HepG2 (cell line): ENCODE results near the gene PTTG1IP2. TPM values are rescaled to one million over a fixed set of nuclear protein-coding genes. Genes with fewer than 3 reads are reported as not detected.

Experiments
- ATAC-seq: fragments of 200-7000 bp; cut with Tn5 transposase; 3 replicates; pipeline ENCODE4 v1.9.1; 2020; ENCODE audit warnings: mild to moderate bottlenecking, moderate library complexity
- BruUV-seq: library from RNA; stranded (reverse); fragments of 400-500 nt; replicated peaks from 2 replicates; lab custom pipeline; 2021; lab: Mats Ljungman, UMichigan
- CTCF ChIA-PET: fragments of 300-600 bp; formaldehyde crosslinking; extraction: SDS; loops from one replicate; lab custom pipeline; 2021; ENCODE audit warnings: low total read pairs, inconsistent platforms, low intra/inter-chr PET ratio; lab: Yijun Ruan, JAX
- POLR2A ChIA-PET: fragments of 350-600 bp; sonication (Branson Sonifier 250); formaldehyde crosslinking; loops from one replicate; lab custom pipeline; 2020; ENCODE audit warnings: antibody characterized with exemption, inconsistent platforms; lab: Yijun Ruan, JAX
- DNase-seq: peaks from one replicate; pipeline ENCODE4 v3.0.0-alpha.2; 2015; ENCODE audit warnings: low spot score
- FAIRE-seq: peaks from 3 replicates; lab custom pipeline; 2011; peaks lifted over from hg19 to GRCh38; lab: Jason Lieb, UNC
- H2AFZ ChIP-seq: one replicate; pipeline ENCODE4 v1.6.1; 2011; ENCODE audit warnings: low read length, inconsistent platforms
- H3K27ac ChIP-seq: fragments of 300-600 bp; 3 replicates; pipeline ENCODE4 v1.8.0; 2011; ENCODE audit warnings: mixed run types, mild to moderate bottlenecking, mixed read lengths, low read length, inconsistent platforms; ENCODE audit not compliant: insufficient read depth; ENCODE audit errors: extremely low read length
- H3K27me3 ChIP-seq, 2 experiments: fragments of 200-600 bp in 1 of 2; 2 replicates in 1 of 2; 3 replicates in 1 of 2; pipeline versions ENCODE4 v1.6.0 to v1.8.0; 2011; ENCODE audit warnings: low read length in 2 of 2, mild to moderate bottlenecking in 2 of 2, moderate library complexity in 2 of 2, inconsistent platforms in 1 of 2; ENCODE audit not compliant: insufficient read depth in 2 of 2, control insufficient read depth in 1 of 2
- H3K36me3 ChIP-seq, 2 experiments: fragments of 200-600 bp in 1 of 2; replicated peaks in 1 of 2; 2 replicates in 1 of 2; 3 replicates in 1 of 2; pipeline versions ENCODE4 v1.5.1 to v1.8.0; 2011; ENCODE audit warnings: low read length in 2 of 2, inconsistent platforms in 1 of 2; ENCODE audit not compliant: insufficient read depth in 2 of 2, control insufficient read depth in 1 of 2
- H3K4me1 ChIP-seq: 2 replicates; pipeline ENCODE4 v1.5.1; 2012; ENCODE audit warnings: low read length, inconsistent platforms; ENCODE audit not compliant: insufficient read depth
- H3K4me2 ChIP-seq: 2 replicates; pipeline ENCODE4 v1.6.0; 2011; ENCODE audit warnings: low read depth, low read length, inconsistent platforms
- H3K4me3 ChIP-seq, 3 experiments: fragments of 200-600 bp in 1 of 3; sonication (generic), shearing (Covaris generic) in 1 of 3; replicated peaks in 1 of 3; 2 replicates each; pipeline ENCODE4 v1.5.1; 2011 to 2016; ENCODE audit warnings: low read length in 3 of 3, inconsistent platforms in 2 of 3, low read depth in 2 of 3, mild to moderate bottlenecking in 2 of 3, control low read depth in 1 of 3, mixed read lengths in 1 of 3; ENCODE audit not compliant: insufficient read depth in 1 of 3
- H3K79me2 ChIP-seq: one replicate; pipeline ENCODE4 v1.6.1; 2011; ENCODE audit warnings: low read length, inconsistent platforms; ENCODE audit not compliant: insufficient read depth
- H3K9ac ChIP-seq: 2 replicates; pipeline ENCODE4 v1.6.0; 2011; ENCODE audit warnings: mild to moderate bottlenecking, low read depth, low read length, inconsistent platforms; ENCODE audit not compliant: insufficient read depth
- H3K9me3 ChIP-seq: 2 replicates; pipeline ENCODE4 v1.5.1; 2012; ENCODE audit warnings: mild to moderate bottlenecking, low read length
- H4K20me1 ChIP-seq: 2 replicates; pipeline ENCODE4 v1.6.0; 2011; ENCODE audit warnings: inconsistent platforms, mild to moderate bottlenecking, low read length, moderate library complexity; ENCODE audit not compliant: insufficient read depth
- CEBPB ChIP-seq: IDR thresholded peaks from 2 replicates; pipeline ENCODE4 v1.6.1; 2011; ENCODE audit warnings: low read depth, low read length, improper control_type of control experiment, borderline replicate concordance
- CENPT ChIP-seq: sonication (generic); formaldehyde crosslinking; IDR thresholded peaks from 2 replicates; pipeline ENCODE4 v1.8.0; 2022; ENCODE audit warnings: low read depth, mild to moderate bottlenecking, moderate library complexity, missing genetic modification reagents
- FUBP1 ChIP-seq: sonication (generic); formaldehyde crosslinking; IDR thresholded peaks from 2 replicates; pipeline ENCODE4 v1.5.1; 2020; ENCODE audit warnings: missing genetic modification reagents, mild to moderate bottlenecking, borderline replicate concordance
- TEAD2 ChIP-seq: sonication (generic); formaldehyde crosslinking; IDR thresholded peaks from 2 replicates; pipeline ENCODE4 v1.9.0; 2021; ENCODE audit warnings: missing genetic modification reagents
- ZBTB26 ChIP-seq: IDR thresholded peaks from 2 replicates; pipeline ENCODE4 v1.6.1; 2016; ENCODE audit warnings: missing compliant biosample characterization, missing genetic modification reagents, borderline replicate concordance
- ZFY ChIP-seq: sonication (generic); formaldehyde crosslinking; IDR thresholded peaks from 2 replicates; pipeline ENCODE4 v1.4.0; 2020; ENCODE audit warnings: missing genetic modification reagents
- ZNF782 ChIP-seq: sonication (generic); formaldehyde crosslinking; IDR thresholded peaks from 2 replicates; pipeline ENCODE4 v1.4.0; 2020; ENCODE audit warnings: missing genetic modification reagents, mild to moderate bottlenecking, borderline replicate concordance
- ZNF878 ChIP-seq: sonication (generic); formaldehyde crosslinking; IDR thresholded peaks from 2 replicates; pipeline ENCODE4 v1.8.1; 2023; ENCODE audit warnings: mild to moderate bottlenecking, missing genetic modification reagents, moderate library complexity
- WGBS: methylation state at CpG from one replicate; pipeline ENCODE4 v1.1.6; 2017; ENCODE audit warnings: low lambda C conversion rate; 5-methylcytosine and 5-hydroxymethylcytosine counted together
- in situ Hi-C: cut with HindIII; loops from 2 replicates; pipeline ENCODE4 v1.10.0; 2017; ENCODE audit warnings: low pct_unique_long_range_greater_than_20kb; ENCODE audit not compliant: extremely low pct_ligation_motif_present
- intact Hi-C: fragments of 100-400 bp; cut with micrococcal nuclease; formaldehyde crosslinking; loops from one replicate; pipeline ENCODE4 v1.10.0; 2022; ENCODE audit not compliant: unreplicated experiment
- polyA plus RNA-seq, 8 experiments: library from polyadenylated mRNA; depleted of rRNA in 3 of 8; stranded (reverse) in 7 of 8; unstranded in 1 of 8; fragments of >200 nt; fragmentation: Illumina TruSeq in 4 of 8; extraction: Trizol in 4 of 8; gene quantifications; 2 replicates each; pipeline versions ENCODE4 v1.2.1 to v1.2.3, GENCODE V29; 2011 to 2016; ENCODE audit warnings: low read depth in 4 of 8, missing spikeins in 1 of 8, mixed read lengths in 1 of 8; ENCODE audit not compliant: insufficient read depth in 1 of 8
- total RNA-seq, 5 experiments: library from RNA; depleted of rRNA; stranded (reverse); fragments of >200 nt; fragmentation: Illumina TruSeq; extraction: Trizol; gene quantifications; 2 replicates each; pipeline ENCODE4 v1.2.3, GENCODE V29; 2016; ENCODE audit warnings: low read depth in 1 of 5
- TF ChIP-seq, protein P1 (sequence below): sonication (generic); formaldehyde crosslinking; IDR thresholded peaks from 2 replicates; pipeline ENCODE4 v1.5.0; 2020; ENCODE audit warnings: missing genetic modification reagents, mild to moderate bottlenecking, borderline replicate concordance

PTTG1IP2 gene
- total and polyA plus RNA-seq, 2 of the 13 experiments (the other 11 are each of a cell fraction or from before 2014, with no cell fraction given), result not detected

DNA sequence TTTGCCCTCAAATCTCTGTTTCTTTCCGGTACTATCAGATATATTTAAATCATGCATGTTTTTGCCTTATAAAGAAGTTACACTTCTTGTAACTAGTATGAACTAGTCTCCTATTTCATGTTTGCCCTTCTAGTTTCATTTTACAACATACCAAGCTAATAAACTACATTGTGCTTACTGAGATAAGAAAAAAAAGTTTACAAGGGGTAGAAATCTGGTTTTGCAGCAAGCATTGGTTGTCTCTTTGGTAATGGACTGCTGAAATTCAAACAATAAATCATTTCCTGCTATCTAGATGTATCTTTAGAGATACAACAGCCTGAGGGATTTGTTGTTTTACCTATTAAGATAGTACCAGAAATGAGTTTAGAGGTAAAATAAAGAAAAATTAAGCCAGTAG lies 18.8 kb downstream of the PTTG1IP2 start (continued):
- TF ChIP-seq FUBP1, result no peak
- no peak for TF ChIP-seq CENPT
- TF ChIP-seq ZBTB26 (CRISPR knock-in tag), result no peak
- TF ChIP-seq, protein P1, sequence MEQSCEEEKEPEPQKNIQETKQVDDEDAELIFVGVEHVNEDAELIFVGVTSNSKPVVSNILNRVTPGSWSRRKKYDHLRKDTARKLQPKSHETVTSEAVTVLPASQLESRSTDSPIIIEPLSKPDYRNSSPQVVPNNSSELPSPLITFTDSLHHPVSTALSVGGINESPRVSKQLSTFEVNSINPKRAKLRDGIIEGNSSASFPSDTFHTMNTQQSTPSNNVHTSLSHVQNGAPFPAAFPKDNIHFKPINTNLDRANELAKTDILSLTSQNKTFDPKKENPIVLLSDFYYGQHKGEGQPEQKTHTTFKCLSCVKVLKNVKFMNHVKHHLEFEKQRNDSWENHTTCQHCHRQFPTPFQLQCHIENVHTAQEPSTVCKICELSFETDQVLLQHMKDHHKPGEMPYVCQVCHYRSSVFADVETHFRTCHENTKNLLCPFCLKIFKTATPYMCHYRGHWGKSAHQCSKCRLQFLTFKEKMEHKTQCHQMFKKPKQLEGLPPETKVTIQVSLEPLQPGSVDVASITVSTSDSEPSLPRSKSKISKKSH (CRISPR knock-in tag), result no peak
- TF ChIP-seq ZNF782, result no peak
- TF ChIP-seq ZFY (CRISPR knock-in tag), result no peak
- TF ChIP-seq TEAD2 (CRISPR knock-in tag), result no peak

GRCh38 chr7:90492250-90492649 lies 22.8 kb downstream of the PTTG1IP2 start:
- H3K4me1 ChIP-seq, result no peaks in the 10 kb centered on the region
- CTCF ChIA-PET, result no interaction called here

More at GRCh38 chr7:90492250-90492649, 22.8 kb downstream of the PTTG1IP2 start:
- no peak overlapping the region for H3K4me2 ChIP-seq
- no peaks in the 10 kb centered on the region for H3K36me3 ChIP-seq
- H3K9ac ChIP-seq, result no peak overlapping the region
- H3K4me3 ChIP-seq, result no peak overlapping the region
- ATAC-seq, result no peak
- BruUV-seq, result no TSS peak
- H3K9me3 ChIP-seq, result no peaks in the 10 kb centered on the region
- intact Hi-C loops, result no loop called here
- no peaks in the 10 kb centered on the region for H4K20me1 ChIP-seq
- no peak overlapping the region for H3K27ac ChIP-seq
- WGBS, result 65% methylated on average over 6 of the region's 6 CpGs
- DNase-seq, result no peak
- no peaks in the 10 kb centered on the region for H3K79me2 ChIP-seq
- POLR2A ChIA-PET, result no interaction called here
- H3K27me3 ChIP-seq, result no peaks in the 10 kb centered on the region
- FAIRE-seq, result no peak
- TF ChIP-seq CEBPB (peak; percentile 36; the same call in 1 of the 2 replicates), ZNF878 (CRISPR knock-in tag) (no peak)
- TF ChIP-seq, all 625 proteins: peak for 1
- in situ Hi-C loops, result no loop called here
- H2AFZ ChIP-seq, result no peak overlapping the region
